Body of pancreas (tissue), 4 donors: ENCODE results near the gene CLDN19. TPM values are rescaled to one million over a fixed set of nuclear protein-coding genes. Genes with fewer than 3 reads are reported as not detected.

Source experiments
- ATAC-seq: fragments of 150-250 bp; one replicate; pipeline ENCODE4 v1.9.1; 2016
- DNase-seq, 4 donors: peaks; one replicate each; pipeline ENCODE4 v3.0.0-alpha.2; 2019
- H3K27ac ChIP-seq, 4 donors: fragments of 200-600 bp; sonication (generic); 1 replicate in 3 of 4; 2 replicates in 1 of 4; pipeline versions ENCODE4 v1.5.1 to v1.6.1; 2016 to 2019; ENCODE audit warnings: mild to moderate bottlenecking in 1 of 4, mixed read lengths in 1 of 4, moderate library complexity in 1 of 4
- H3K27me3 ChIP-seq, 2 donors: fragments of 200-600 bp; sonication (generic); one replicate each; pipeline ENCODE4 v1.6.0; 2016; ENCODE audit warnings: mild to moderate bottlenecking in 1 of 2
- H3K36me3 ChIP-seq, 2 donors: fragments of 200-600 bp; sonication (generic); replicated peaks in 1 of 2; 2 replicates each; pipeline ENCODE4 v1.5.1; 2016; ENCODE audit warnings: low read depth in 2 of 2; ENCODE audit not compliant: insufficient read depth in 1 of 2
- H3K4me1 ChIP-seq: fragments of 200-600 bp; sonication (generic); one replicate; pipeline ENCODE4 v1.6.0; 2016
- H3K4me3 ChIP-seq, 2 donors: fragments of 200-600 bp; sonication (generic); 1 replicate in 1 of 2; 2 replicates in 1 of 2; pipeline ENCODE4 v1.5.1; 2016 to 2019
- H3K9me3 ChIP-seq, 3 donors: fragments of 200-600 bp; sonication (generic); 1 replicate in 2 of 3; 2 replicates in 1 of 3; pipeline ENCODE4 v1.5.1; 2016
- POLR2A ChIP-seq, 3 donors: fragments of 450-650 bp; IDR thresholded peaks; one replicate each; pipeline ENCODE4 v1.6.1; 2016; ENCODE audit warnings: antibody characterized with exemption in 3 of 3, mild to moderate bottlenecking in 2 of 3
- WGBS, 2 donors: methylation state at CpG; one replicate each; pipeline ENCODE4 v1.1.5; 2017; 5-methylcytosine and 5-hydroxymethylcytosine counted together
- intact Hi-C: fragments of 100-400 bp; cut with DNase I; formaldehyde crosslinking; loops from one replicate; pipeline ENCODE4 v1.15.1; 2023
- total RNA-seq, 2 donors: library from RNA; depleted of rRNA; stranded (reverse); fragments of >200 nt; gene quantifications; one replicate each; pipeline ENCODE4 v1.1.0, GENCODE V29; 2016
- TF ChIP-seq, protein P1 (sequence below), 7 experiments: fragments of 450-650 bp in 4 of 7; fragments of 200-600 bp in 3 of 7; sonication (generic) in 3 of 7; IDR thresholded peaks; one replicate each; pipeline ENCODE4 v1.5.1; 2016 to 2019; ENCODE audit warnings: antibody characterized with exemption in 7 of 7

CLDN19 gene
- total RNA-seq, 2 donors from 2014 or later = not detected

- Histone ChIP-seq H3K9me3 (no peaks in the 10 kb centered on the region), H3K27me3 (no peaks in the 10 kb centered on the region), H3K4me1 (peaks cover 74% of the 10 kb centered on the region), H3K27ac (no peak overlapping the region), H3K36me3 (no peaks in the 10 kb centered on the region), H3K4me3 (no peak overlapping the region)
- DNase-seq = no peak
- no peak for TF ChIP-seq POLR2A (IDR thresholded peaks at IDR 0.05)
- TF ChIP-seq, protein P1, sequence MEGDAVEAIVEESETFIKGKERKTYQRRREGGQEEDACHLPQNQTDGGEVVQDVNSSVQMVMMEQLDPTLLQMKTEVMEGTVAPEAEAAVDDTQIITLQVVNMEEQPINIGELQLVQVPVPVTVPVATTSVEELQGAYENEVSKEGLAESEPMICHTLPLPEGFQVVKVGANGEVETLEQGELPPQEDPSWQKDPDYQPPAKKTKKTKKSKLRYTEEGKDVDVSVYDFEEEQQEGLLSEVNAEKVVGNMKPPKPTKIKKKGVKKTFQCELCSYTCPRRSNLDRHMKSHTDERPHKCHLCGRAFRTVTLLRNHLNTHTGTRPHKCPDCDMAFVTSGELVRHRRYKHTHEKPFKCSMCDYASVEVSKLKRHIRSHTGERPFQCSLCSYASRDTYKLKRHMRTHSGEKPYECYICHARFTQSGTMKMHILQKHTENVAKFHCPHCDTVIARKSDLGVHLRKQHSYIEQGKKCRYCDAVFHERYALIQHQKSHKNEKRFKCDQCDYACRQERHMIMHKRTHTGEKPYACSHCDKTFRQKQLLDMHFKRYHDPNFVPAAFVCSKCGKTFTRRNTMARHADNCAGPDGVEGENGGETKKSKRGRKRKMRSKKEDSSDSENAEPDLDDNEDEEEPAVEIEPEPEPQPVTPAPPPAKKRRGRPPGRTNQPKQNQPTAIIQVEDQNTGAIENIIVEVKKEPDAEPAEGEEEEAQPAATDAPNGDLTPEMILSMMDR (IDR thresholded peaks at IDR 0.05) = no peak
- ATAC-seq = no peak
- WGBS, 2 donors = 48 to 62% methylated on average over 4 to 5 of the region's 5 CpGs
- intact Hi-C loops = no loop called here
Observed at GRCh38 chr1:42684139-42684538, 55.9 kb downstream of the CLDN19 start.

Other genes starting within 250 kb of the CLDN19 start
- gene PPIH, start 81.8 kb downstream of the CLDN19 start, total RNA-seq = 1 to 10 TPM; 4.6 to 7.8 TPM
- gene YBX1, start 57.8 kb downstream of the CLDN19 start, total RNA-seq = 100 to 1,000 TPM; 131 to 170 TPM
- gene P3H1, start 26.8 kb upstream of the CLDN19 start, total RNA-seq = 10 to 100 TPM; 16.9 to 34.9 TPM
- 1 to 10 TPM; 2.0 to 2.1 TPM for gene C1orf50, start 27.0 kb upstream of the CLDN19 start, total RNA-seq
- not detected for gene TMEM269, start 44.8 kb upstream of the CLDN19 start, total RNA-seq
- gene ERMAP, start 76.9 kb upstream of the CLDN19 start, total RNA-seq = 10 to 100 TPM in 1 of 2 donors, 1 to 10 TPM in 1; 8.8 to 11.9 TPM
- 10 to 100 TPM; 12.2 to 12.5 TPM for gene SVBP, start 77.2 kb upstream of the CLDN19 start, total RNA-seq
- 10 to 100 TPM in 1 of 2 donors, 1 to 10 TPM in 1; 6.7 to 12.9 TPM for gene ZNF691, start 106.4 kb upstream of the CLDN19 start, total RNA-seq
- 10 to 100 TPM in 1 of 2 donors, 1 to 10 TPM in 1; 4.2 to 13.2 TPM for gene SLC2A1, start 218.6 kb upstream of the CLDN19 start, total RNA-seq